ENCODE measurements around the gene NKD2.
A peak's percentile ranks its signal among the peaks of the same experiment; 100 is the strongest.

Gene NKD2

GRCh38 chr5:1008451-1009358, at the start of gene NKD2:
Gene NKD2, plus strand, starts transcription at chr5:1008802. Its CDS starts 256 bp downstream, at chr5:1009058.
- TF ChIP-seq ZFX (IDR thresholded peaks at IDR 0.05) (peak; percentile 48; the same call in 1 of the 2 replicates), CTCF (conservative IDR thresholded peaks at IDR 0.05) (peak; percentile 96)
- peak within 1 kb of the TSS; percentile 21; the same call in 1 of the 2 replicates for H3K27ac ChIP-seq

GRCh38 chr5:959581-960531, 48.7 kb upstream of the NKD2 start:
- TF ChIP-seq CTCF (conservative IDR thresholded peaks at IDR 0.05): no peak
- peak overlapping the region; percentile 53; the same call in 1 of the 2 replicates for H3K27ac ChIP-seq

GRCh38 chr5:960551-960950, 48.1 kb upstream of the NKD2 start:
- no peak overlapping the region for H3K27ac ChIP-seq
- no peak for TF ChIP-seq ZFX (IDR thresholded peaks at IDR 0.05)
- TF ChIP-seq CTCF (conservative IDR thresholded peaks at IDR 0.05): no peak

- no peak overlapping the region for H3K27ac ChIP-seq
- TF ChIP-seq CTCF (conservative IDR thresholded peaks at IDR 0.05): no peak
Observed at GRCh38 chr5:961002-961710, 47.4 kb upstream of the NKD2 start.

- H3K27ac ChIP-seq: no peak overlapping the region
- TF ChIP-seq ZFX (IDR thresholded peaks at IDR 0.05): no peak
Observed at GRCh38 chr5:961711-962240, 46.8 kb upstream of the NKD2 start.

- TF ChIP-seq ZFX (IDR thresholded peaks at IDR 0.05): no peak
- TF ChIP-seq CTCF (conservative IDR thresholded peaks at IDR 0.05): no peak
- H3K27ac ChIP-seq: no peak overlapping the region
Observed at GRCh38 chr5:962386-962785, 46.2 kb upstream of the NKD2 start.

GRCh38 chr5:962801-963200, 45.8 kb upstream of the NKD2 start:
- H3K27ac ChIP-seq: no peak overlapping the region
- TF ChIP-seq CTCF (conservative IDR thresholded peaks at IDR 0.05) (no peak), ZFX (IDR thresholded peaks at IDR 0.05) (no peak)

Measured in C4-2B (cell line).